ENCODE measurements around the gene PRIMPOL. TPM values are rescaled to one million over a fixed set of nuclear protein-coding genes. Genes with fewer than 3 reads are reported as not detected.

PRIMPOL gene
- total RNA-seq, 2 experiments from 2014 or later: 4.2 TPM

GRCh38 chr4:184641451-184641850 is 8.1 kb upstream of the PRIMPOL start:
- Histone ChIP-seq H3K36me3 (ENCODE audit: insufficient read depth, low read length) (peaks cover 49% of the 10 kb centered on the region), H3K4me3 (ENCODE audit: low read length) (no peak overlapping the region), H3K9me3 (ENCODE audit: control insufficient read depth in 1 of 2, insufficient read depth in 1 of 2, low read length in 2 of 2) (no peaks in the 10 kb centered on the region), H3K27me3 (ENCODE audit: control insufficient read depth in 1 of 2, insufficient read depth in 2 of 2, low read length in 2 of 2) (no peaks in the 10 kb centered on the region), H3K27ac (ENCODE audit: low read depth in 1 of 2, low read length in 2 of 2) (no peak overlapping the region), H3K4me1 (ENCODE audit: insufficient read depth, low read length) (peaks cover 26% of the 10 kb centered on the region)
- no peaks in the 10 kb centered on the region for H3K9me3 Mint-ChIP-seq
- ChIA-PET POLR2A (no interaction called here), CTCF (no interaction called here)
- TF ChIP-seq, protein P1, sequence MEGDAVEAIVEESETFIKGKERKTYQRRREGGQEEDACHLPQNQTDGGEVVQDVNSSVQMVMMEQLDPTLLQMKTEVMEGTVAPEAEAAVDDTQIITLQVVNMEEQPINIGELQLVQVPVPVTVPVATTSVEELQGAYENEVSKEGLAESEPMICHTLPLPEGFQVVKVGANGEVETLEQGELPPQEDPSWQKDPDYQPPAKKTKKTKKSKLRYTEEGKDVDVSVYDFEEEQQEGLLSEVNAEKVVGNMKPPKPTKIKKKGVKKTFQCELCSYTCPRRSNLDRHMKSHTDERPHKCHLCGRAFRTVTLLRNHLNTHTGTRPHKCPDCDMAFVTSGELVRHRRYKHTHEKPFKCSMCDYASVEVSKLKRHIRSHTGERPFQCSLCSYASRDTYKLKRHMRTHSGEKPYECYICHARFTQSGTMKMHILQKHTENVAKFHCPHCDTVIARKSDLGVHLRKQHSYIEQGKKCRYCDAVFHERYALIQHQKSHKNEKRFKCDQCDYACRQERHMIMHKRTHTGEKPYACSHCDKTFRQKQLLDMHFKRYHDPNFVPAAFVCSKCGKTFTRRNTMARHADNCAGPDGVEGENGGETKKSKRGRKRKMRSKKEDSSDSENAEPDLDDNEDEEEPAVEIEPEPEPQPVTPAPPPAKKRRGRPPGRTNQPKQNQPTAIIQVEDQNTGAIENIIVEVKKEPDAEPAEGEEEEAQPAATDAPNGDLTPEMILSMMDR (IDR thresholded peaks at IDR 0.05): no peak
- intact Hi-C loops (cut with DNase I, micrococcal nuclease): loop anchor here (10.0 kb wide), 3 partner anchors 93 to 503 kb away; partner anchors contain the start of genes ACSL1 (in 1 of the 2), CENPU (in 1 of the 2) and SLC25A4 (in 1 of the 2)
- H3K4me3 Mint-ChIP-seq: peak overlapping the region; percentile 62
- H3K36me3 Mint-ChIP-seq (ENCODE audit: low read depth): peaks cover 81% of the 10 kb centered on the region
- no peaks in the 10 kb centered on the region for H3K27me3 Mint-ChIP-seq
- peaks cover 65% of the 10 kb centered on the region for H3K4me1 Mint-ChIP-seq (ENCODE audit: low read depth)
- no peak for ATAC-seq (ENCODE audit: poor library complexity)
- peak overlapping the region; percentile 17 for H3K27ac Mint-ChIP-seq
- no peak for DNase-seq

DNA sequence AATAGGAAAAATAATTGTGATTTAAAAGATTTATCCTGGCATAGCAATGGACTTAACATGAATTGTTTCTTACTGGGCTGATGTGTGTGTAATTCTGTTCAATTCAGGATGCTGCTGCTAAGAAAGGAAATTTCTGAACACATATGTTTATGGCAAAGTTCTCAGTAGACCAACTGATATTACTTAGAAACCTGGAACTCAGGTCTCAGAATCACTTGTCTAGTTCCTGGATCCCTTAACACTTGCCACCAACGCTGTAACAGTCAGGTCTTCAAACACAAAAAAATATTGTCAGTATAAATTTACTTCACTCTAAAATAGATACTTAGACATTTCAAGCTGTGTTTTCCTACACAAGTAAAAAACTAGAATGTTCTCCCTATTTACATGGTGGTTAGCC is 5.8 kb upstream of the PRIMPOL start:
- TF ChIP-seq, protein P1 (IDR thresholded peaks at IDR 0.05): no peak
- POLR2A ChIA-PET: no interaction called here
- H3K4me3 ChIP-seq (ENCODE audit: low read length): no peak overlapping the region
- Mint-ChIP-seq H3K4me3 (peak overlapping the region; percentile 11), H3K27ac (no peak overlapping the region), H3K36me3 (ENCODE audit: low read depth) (peaks cover 80% of the 10 kb centered on the region), H3K4me1 (ENCODE audit: low read depth) (peaks cover 82% of the 10 kb centered on the region), H3K27me3 (no peaks in the 10 kb centered on the region), H3K9me3 (no peaks in the 10 kb centered on the region)
- no peak overlapping the region for H3K27ac ChIP-seq (ENCODE audit: low read depth in 1 of 2, low read length in 2 of 2)
- H3K27me3 ChIP-seq (ENCODE audit: control insufficient read depth in 1 of 2, insufficient read depth in 2 of 2, low read length in 2 of 2): no peaks in the 10 kb centered on the region
- H3K36me3 ChIP-seq (ENCODE audit: insufficient read depth, low read length): peaks cover 36% of the 10 kb centered on the region
- intact Hi-C loops (cut with DNase I, micrococcal nuclease): loop anchor here (10.0 kb wide), 3 partner anchors 91 to 501 kb away; partner anchors contain the start of genes ACSL1 (in 1 of the 2), CENPU (in 1 of the 2) and SLC25A4 (in 1 of the 2)
- no peak for DNase-seq
- H3K9me3 ChIP-seq (ENCODE audit: control insufficient read depth in 1 of 2, insufficient read depth in 1 of 2, low read length in 2 of 2): no peaks in the 10 kb centered on the region
- no peak for ATAC-seq (ENCODE audit: poor library complexity)
- CTCF ChIA-PET: interaction anchor here (1.2 to 1.4 kb wide), 2 partner anchors 9 to 380 kb away, joined by 3 read pairs; no protein-coding TSS in a partner anchor
- peaks cover 42% of the 10 kb centered on the region for H3K4me1 ChIP-seq (ENCODE audit: insufficient read depth, low read length)

DNA sequence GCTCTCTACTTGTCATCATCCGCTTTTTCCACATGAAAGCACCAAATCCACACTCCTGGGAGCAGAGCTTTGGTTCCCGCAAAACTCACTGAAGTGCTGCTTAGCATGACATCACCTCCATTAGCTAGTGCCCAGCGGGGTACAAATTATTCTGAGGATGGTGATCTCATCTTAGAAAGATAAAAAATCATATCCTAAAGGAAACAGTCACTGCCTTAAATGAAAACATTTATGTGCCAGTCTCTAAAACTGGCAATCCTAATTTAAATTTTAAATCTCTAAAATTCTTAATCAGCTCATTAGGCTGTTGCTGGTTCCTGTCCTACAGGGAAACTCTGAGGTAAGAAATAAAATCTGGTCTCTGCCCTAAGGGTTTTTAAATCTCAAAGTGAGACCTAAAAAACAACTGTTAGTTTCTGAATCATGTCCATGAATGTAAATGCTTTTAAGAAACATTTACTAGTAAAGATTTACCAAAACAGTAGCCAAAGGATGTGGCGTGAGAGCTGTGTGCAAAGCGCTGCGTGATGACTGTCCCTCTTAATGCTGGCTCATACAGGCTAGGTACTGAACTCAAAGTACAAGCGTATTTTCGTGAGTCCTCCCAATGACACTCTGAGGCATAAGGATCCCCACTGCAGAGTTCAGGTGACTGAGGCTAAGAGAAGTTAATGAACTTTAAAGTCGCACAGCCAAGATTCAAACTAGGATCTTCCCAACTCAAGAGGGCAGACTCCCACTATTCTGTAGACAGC is 4.8 kb upstream of the PRIMPOL start:
- intact Hi-C loops (cut with DNase I, micrococcal nuclease): loop anchor here (5.0 to 10.0 kb wide), 8 partner anchors 90 to 1137 kb away; partner anchors contain the start of genes ACSL1 (in 1 of the 2), CCDC110 (in 1 of the 2), CENPU (in 1 of the 2) and CFAP97 (in 1 of the 2)
- Mint-ChIP-seq H3K27me3 (no peaks in the 10 kb centered on the region), H3K36me3 (ENCODE audit: low read depth) (peaks cover 70% of the 10 kb centered on the region), H3K4me3 (peak overlapping the region; percentile 27), H3K27ac (peak overlapping the region; percentile 50), H3K9me3 (no peaks in the 10 kb centered on the region), H3K4me1 (ENCODE audit: low read depth) (peaks cover 75% of the 10 kb centered on the region)
- TF ChIP-seq, protein P1 (IDR thresholded peaks at IDR 0.05): no peak
- ChIA-PET POLR2A (no interaction called here), CTCF (interaction anchor here (1.2 to 1.4 kb wide), 2 partner anchors 10 to 381 kb away, joined by 3 read pairs; no protein-coding TSS in a partner anchor)
- no peak for ATAC-seq (ENCODE audit: poor library complexity)
- H3K9me3 ChIP-seq (ENCODE audit: control insufficient read depth in 1 of 2, insufficient read depth in 1 of 2, low read length in 2 of 2): no peaks in the 10 kb centered on the region
- no peak overlapping the region for H3K27ac ChIP-seq (ENCODE audit: low read depth in 1 of 2, low read length in 2 of 2)
- DNase-seq: no peak
- no peaks in the 10 kb centered on the region for H3K27me3 ChIP-seq (ENCODE audit: control insufficient read depth in 1 of 2, insufficient read depth in 2 of 2, low read length in 2 of 2)
- no peak overlapping the region for H3K4me3 ChIP-seq (ENCODE audit: low read length)
- H3K36me3 ChIP-seq (ENCODE audit: insufficient read depth, low read length): peaks cover 31% of the 10 kb centered on the region
- H3K4me1 ChIP-seq (ENCODE audit: insufficient read depth, low read length): peaks cover 41% of the 10 kb centered on the region

All from CD4-positive, alpha-beta T cell (primary cell).